ENCODE measurements around the gene NEO1. TPM values are rescaled to one million over a fixed set of nuclear protein-coding genes. Genes with fewer than 3 reads are reported as not detected.

Gene NEO1
- total RNA-seq, 1 donor, result 60.5 TPM

DNA sequence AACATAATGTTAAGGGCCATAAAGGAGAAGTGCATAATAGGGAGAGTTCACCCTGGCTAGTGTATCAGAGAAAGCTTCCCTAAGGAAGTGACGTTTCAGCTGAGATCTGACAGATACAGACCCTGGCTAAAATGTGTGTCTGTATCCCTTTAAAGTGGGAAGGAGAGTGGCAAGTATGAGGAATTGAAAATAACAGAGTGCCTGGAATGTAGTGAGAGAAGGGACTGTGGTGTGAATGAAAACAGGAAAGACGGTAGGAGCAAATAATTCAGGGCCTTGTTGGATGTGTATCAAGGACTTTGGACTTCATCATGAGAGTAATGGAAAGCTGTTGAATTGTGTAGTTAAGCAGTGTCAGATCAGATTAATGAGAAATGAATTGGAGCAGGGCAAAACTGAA is 30.5 kb downstream of the NEO1 start:
- DNase-seq (ENCODE audit: low read depth), result no peak
- TF ChIP-seq CTCF (IDR thresholded peaks at IDR 0.05; ENCODE audit: insufficient read depth, low read depth, low read length), result no peak
- no peak overlapping the region for H3K4me3 ChIP-seq (ENCODE audit: low read depth, low read length)

- TF ChIP-seq CTCF (IDR thresholded peaks at IDR 0.05; ENCODE audit: insufficient read depth, low read depth, low read length), result no peak
- H3K4me3 ChIP-seq (ENCODE audit: low read depth, low read length), result no peak overlapping the region
- DNase-seq (ENCODE audit: low read depth), result no peak
These were observed 34.8 kb downstream of the NEO1 start for GRCh38 chr15:73087098-73087497.

DNA sequence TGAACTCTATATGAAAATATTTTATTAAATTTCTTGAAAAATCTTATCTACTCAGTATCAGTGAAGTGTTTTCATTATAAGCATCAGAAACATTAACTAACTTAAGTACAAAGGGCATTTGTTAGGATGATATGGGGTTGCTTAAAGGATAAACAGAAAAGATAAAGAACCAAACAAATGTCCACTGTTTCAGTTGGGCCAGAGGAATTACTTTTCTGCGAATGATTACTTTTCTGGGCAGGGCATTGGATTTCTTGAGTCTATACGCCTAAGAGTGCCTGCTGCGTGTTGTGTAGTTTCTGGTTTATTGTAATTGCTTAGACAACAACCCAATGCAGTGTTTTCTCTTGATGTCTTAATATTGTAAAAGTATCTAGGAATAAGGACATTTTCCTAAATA is 52.8 kb downstream of the NEO1 start:
- TF ChIP-seq CTCF (IDR thresholded peaks at IDR 0.05; ENCODE audit: insufficient read depth, low read depth, low read length), result no peak
- no peak for DNase-seq (ENCODE audit: low read depth)

DNA sequence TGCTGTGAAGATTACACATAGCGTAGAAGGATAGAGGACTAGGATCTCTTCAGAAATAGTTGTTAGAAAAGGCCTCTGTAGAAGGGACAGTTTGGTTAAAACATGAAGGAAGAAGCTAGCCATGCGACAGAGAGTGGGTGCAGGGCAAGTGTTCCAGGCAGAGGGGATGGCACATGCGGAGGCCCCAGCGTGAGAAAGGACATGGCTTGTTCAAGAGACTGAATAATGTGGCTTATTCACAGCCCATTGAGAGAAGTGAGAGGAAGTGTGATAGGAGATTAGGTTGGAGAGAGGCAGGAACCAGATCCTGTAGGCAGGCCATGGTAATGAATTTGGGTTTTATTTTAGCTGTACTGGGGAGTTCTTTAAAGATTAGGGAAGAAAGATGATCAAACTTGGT is 56.4 kb downstream of the NEO1 start:
- DNase-seq (ENCODE audit: low read depth), result no peak
- TF ChIP-seq CTCF (IDR thresholded peaks at IDR 0.05; ENCODE audit: insufficient read depth, low read depth, low read length), result no peak
- H3K4me3 ChIP-seq (ENCODE audit: low read depth, low read length), result no peak overlapping the region

More for the DNA sequence above, 52.8 kb downstream of the NEO1 start:
- H3K4me3 ChIP-seq (ENCODE audit: low read depth, low read length), result no peak overlapping the region

GRCh38 chr15:73109765-73110164 is 57.5 kb downstream of the NEO1 start:
- DNase-seq (ENCODE audit: low read depth), result no peak
- no peak for TF ChIP-seq CTCF (IDR thresholded peaks at IDR 0.05; ENCODE audit: insufficient read depth, low read depth, low read length)
- H3K4me3 ChIP-seq (ENCODE audit: low read depth, low read length), result no peak overlapping the region

GRCh38 chr15:73110201-73110600 is 57.9 kb downstream of the NEO1 start:
- no peak for TF ChIP-seq CTCF (IDR thresholded peaks at IDR 0.05; ENCODE audit: insufficient read depth, low read depth, low read length)
- no peak overlapping the region for H3K4me3 ChIP-seq (ENCODE audit: low read depth, low read length)
- no peak for DNase-seq (ENCODE audit: low read depth)

GRCh38 chr15:73114064-73114463 is 61.8 kb downstream of the NEO1 start:
- no peak overlapping the region for H3K4me3 ChIP-seq (ENCODE audit: low read depth, low read length)
- no peak for DNase-seq (ENCODE audit: low read depth)
- no peak for TF ChIP-seq CTCF (IDR thresholded peaks at IDR 0.05; ENCODE audit: insufficient read depth, low read depth, low read length)
